Keratinocyte (primary cell): ENCODE results near the gene ATP8A1. TPM values are rescaled to one million over a fixed set of nuclear protein-coding genes. Genes with fewer than 3 reads are reported as not detected.
"Not testable (repeated sequence)": the region's sequence is repeated elsewhere in the genome, so short reads cannot be mapped to it uniquely, and the experiment has no call there.

ENCODE experiments used
- DNase-seq: peaks from one replicate; pipeline ENCODE4 v3.0.0-alpha.2; 2011; ENCODE audit warnings: low read depth, missing footprints, low spot score
- FAIRE-seq: peaks from 2 replicates; lab custom pipeline; 2011; peaks lifted over from hg19 to GRCh38; lab: Jason Lieb, UNC
- H2AFZ ChIP-seq: 2 replicates; pipeline ENCODE4 v1.6.0; 2012; ENCODE audit warnings: low read length, control low read depth, inconsistent platforms; ENCODE audit not compliant: control insufficient read depth
- H3K27ac ChIP-seq: 2 replicates; pipeline ENCODE4 v1.5.1; 2011; ENCODE audit warnings: low read length; ENCODE audit not compliant: control insufficient read depth, insufficient read depth
- H3K27me3 ChIP-seq: 3 replicates; pipeline ENCODE4 v1.6.0; 2011; ENCODE audit warnings: low read length; ENCODE audit not compliant: control insufficient read depth, insufficient read depth; ENCODE audit errors: extremely low read depth
- H3K36me3 ChIP-seq, 2 experiments: 2 replicates in 1 of 2; 3 replicates in 1 of 2; pipeline ENCODE4 v1.5.1; 2011; ENCODE audit warnings: low read length in 2 of 2, mild to moderate bottlenecking in 1 of 2; ENCODE audit not compliant: control insufficient read depth in 2 of 2, insufficient read depth in 2 of 2; ENCODE audit errors: extremely low read depth in 1 of 2
- H3K4me1 ChIP-seq: 3 replicates; pipeline ENCODE4 v1.5.1; 2011; ENCODE audit warnings: low read length; ENCODE audit not compliant: control insufficient read depth, insufficient read depth; ENCODE audit errors: extremely low read depth
- H3K4me2 ChIP-seq: 3 replicates; pipeline ENCODE4 v1.6.0; 2011; ENCODE audit warnings: low read depth, low read length; ENCODE audit not compliant: control insufficient read depth, insufficient read depth; ENCODE audit errors: extremely low read depth
- H3K4me3 ChIP-seq, 3 experiments: fragments of 200-600 bp in 1 of 3; sonication (generic) in 1 of 3; 2 replicates in 2 of 3; 3 replicates in 1 of 3; pipeline ENCODE4 v1.5.1; 2011 to 2016; ENCODE audit warnings: low read length in 3 of 3, mild to moderate bottlenecking in 3 of 3, control low read depth in 2 of 3, inconsistent platforms in 1 of 3, low read depth in 1 of 3, mixed read lengths in 1 of 3, mixed run types in 1 of 3, moderate library complexity in 1 of 3; ENCODE audit not compliant: control insufficient read depth in 2 of 3, insufficient read depth in 2 of 3; ENCODE audit errors: extremely low read depth in 1 of 3
- H3K79me2 ChIP-seq: 2 replicates; pipeline ENCODE4 v1.6.0; 2012; ENCODE audit warnings: low read length; ENCODE audit not compliant: control insufficient read depth, insufficient read depth
- H3K9ac ChIP-seq: 3 replicates; pipeline ENCODE4 v1.6.0; 2011; ENCODE audit warnings: low read length; ENCODE audit not compliant: control insufficient read depth, insufficient read depth; ENCODE audit errors: extremely low read depth
- H3K9me1 ChIP-seq: 3 replicates; pipeline ENCODE4 v1.6.0; 2011; ENCODE audit warnings: low read length; ENCODE audit not compliant: control insufficient read depth, insufficient read depth; ENCODE audit errors: extremely low read depth
- H3K9me3 ChIP-seq: 2 replicates; pipeline ENCODE4 v1.5.1; 2012; ENCODE audit warnings: low read depth, low read length; ENCODE audit not compliant: control insufficient read depth
- H4K20me1 ChIP-seq: 3 replicates; pipeline ENCODE4 v1.6.0; 2011; ENCODE audit warnings: low read length; ENCODE audit not compliant: control insufficient read depth, insufficient read depth; ENCODE audit errors: extremely low read depth
- CTCF ChIP-seq, 3 experiments: IDR thresholded peaks in 1 of 3; conservative IDR thresholded peaks in 1 of 3; optimal IDR thresholded peaks in 1 of 3; 2 replicates in 2 of 3; 3 replicates in 1 of 3; pipeline versions ENCODE3 to v1.5.1; 2011; ENCODE audit warnings: low read length in 3 of 3, mild to moderate bottlenecking in 3 of 3, moderate library complexity in 2 of 3, control low read depth in 1 of 3, inconsistent platforms in 1 of 3; ENCODE audit not compliant: insufficient read depth in 2 of 3; ENCODE audit errors: extremely low read depth in 1 of 3
- EZH2 ChIP-seq: IDR thresholded peaks from one replicate; pipeline ENCODE4 v1.6.1; 2012; ENCODE audit warnings: inconsistent platforms, mild to moderate bottlenecking, low read length, moderate library complexity
- dilution Hi-C: fragments of 300-500 bp; cut with MboI; formaldehyde crosslinking; loops from one replicate; pipeline ENCODE4 v1.7.0; 2020; ENCODE audit warnings: low sequenced_read_pairs; ENCODE audit not compliant: extremely low pct_ligation_motif_present
- polyA plus RNA-seq, 5 experiments: library from polyadenylated mRNA; depleted of rRNA in 3 of 5; stranded (reverse) in 3 of 5; stranded (forward) in 1 of 5; unstranded in 1 of 5; fragments of >200 nt; gene quantifications; 1 replicate in 1 of 5; 2 replicates in 3 of 5; 3 replicates in 1 of 5; pipeline versions ENCODE4 v1.2.1 to v1.2.3, GENCODE V29; 2011 to 2012; ENCODE audit warnings: missing spikeins in 2 of 5, low read depth in 1 of 5, low replicate concordance in 1 of 5

ATP8A1 gene
- polyA plus RNA-seq, 1 donor (not counting 4 experiments of a cell fraction or from before 2014, with no cell fraction given) = 0.20 TPM

GRCh38 chr4:42377497-42377896 lies 279.4 kb downstream of the ATP8A1 start:
- DNase-seq = no peak
- Histone ChIP-seq H3K36me3 (no peaks in the 10 kb centered on the region), H3K4me3 (no peak overlapping the region), H3K9me3 (no peaks in the 10 kb centered on the region), H3K27ac (no peak overlapping the region), H3K9me1 (no peaks in the 10 kb centered on the region), H3K79me2 (no peaks in the 10 kb centered on the region), H3K4me2 (no peak overlapping the region), H4K20me1 (no peaks in the 10 kb centered on the region), H3K27me3 (no peaks in the 10 kb centered on the region), H2AFZ (no peak overlapping the region), H3K9ac (no peak overlapping the region), H3K4me1 (no peaks in the 10 kb centered on the region)
- dilution Hi-C loops = no loop called here
- TF ChIP-seq CTCF (optimal IDR thresholded peaks at IDR 0.05 in 1 of 3, IDR thresholded peaks at IDR 0.05 in 1 of 3, conservative IDR thresholded peaks at IDR 0.05 in 1 of 3; ENCODE audit: extremely low read depth in 1 of 3, insufficient read depth in 2 of 3, low read length in 3 of 3) (no peak), EZH2 (no peak)
- FAIRE-seq = no peak

GRCh38 chr4:42372303-42372702 lies 284.6 kb downstream of the ATP8A1 start:
- H3K27ac ChIP-seq, H3K4me3 ChIP-seq, H2AFZ ChIP-seq, DNase-seq, H3K4me1 ChIP-seq, H3K9me3 ChIP-seq, H3K79me2 ChIP-seq, FAIRE-seq, H4K20me1 ChIP-seq, dilution Hi-C loops, H3K36me3 ChIP-seq, H3K27me3 ChIP-seq, H3K9me1 ChIP-seq, H3K9ac ChIP-seq, H3K4me2 ChIP-seq: not testable (repeated sequence)
